ENCODE results near the gene FRMD4A. TPM values are rescaled to one million over a fixed set of nuclear protein-coding genes. Genes with fewer than 3 reads are reported as not detected.

Gene FRMD4A
- total and polyA plus RNA-seq, 2 of the 4 experiments (the other 2 are of a cell fraction), result 30.3 to 68.8 TPM

DNA sequence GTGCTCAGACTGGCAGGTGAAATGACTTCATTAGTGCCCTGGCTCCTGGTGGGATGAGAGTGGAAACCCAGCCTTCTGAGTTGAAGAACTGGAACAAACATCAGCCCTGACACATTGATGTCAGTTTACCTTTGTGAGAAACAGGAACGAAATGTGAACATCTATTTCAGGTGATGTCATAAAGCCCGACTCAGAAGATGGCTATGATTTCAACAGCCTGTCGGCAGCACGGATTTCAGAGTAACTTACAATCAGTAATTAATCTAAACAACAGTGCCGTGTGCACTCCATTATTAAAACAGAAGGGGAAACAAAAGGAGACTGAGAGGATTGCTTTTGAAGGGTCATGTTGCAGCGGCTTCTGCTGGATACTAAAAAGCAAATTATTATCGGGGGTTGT lies 243.2 kb downstream of the FRMD4A start:
- POLR2A ChIA-PET (ENCODE audit: unreplicated experiment), result no interaction called here
- H2BK5ac ChIP-seq (ENCODE audit: low read depth, low read length, poor library complexity, severe bottlenecking), result no peak overlapping the region
- BruUV-seq (replicated peaks), result no TSS peak
- H2BK15ac ChIP-seq (ENCODE audit: low read depth, low read length), result peak overlapping the region; percentile 3; the same call in 1 of the 3 replicates
- DNase-seq (peak; percentile 55), ATAC-seq (ENCODE audit: low read depth) (0 out of 2 replicates have a peak, but pooled peaks have one; percentile 18)
- peak overlapping the region; percentile 22; the same call in 1 of the 2 replicates for H3K23ac ChIP-seq (ENCODE audit: low read depth, low read length)
- H3K9me1 ChIP-seq (ENCODE audit: insufficient read depth, low read length), result peaks cover 14% of the 10 kb centered on the region
- no peak overlapping the region for H3K4me3 ChIP-seq (ENCODE audit: insufficient read depth, low read depth, low read length)
- no CpG with 5 or more reads among the region's 7 CpGs for WGBS, 2 experiments (ENCODE audit: extremely low coverage in 2 of 2, insufficient read length in 1 of 2)
- H4K20me1 ChIP-seq (ENCODE audit: insufficient read depth, low read length), result no peaks in the 10 kb centered on the region
- H2AK9ac ChIP-seq (replicated peaks; ENCODE audit: low read depth, low read length, poor library complexity), result no peak overlapping the region
- 0 out of 2 replicates have a peak overlapping the region, but pooled peaks have one; percentile 29 for H2AK5ac ChIP-seq (ENCODE audit: low read depth, low read length)
- H3K18ac ChIP-seq (ENCODE audit: low read depth, low read length), result no peak overlapping the region
- 0 out of 4 replicates have a peak, but pooled peaks cover 0 to 2% of the 10 kb centered on the region in 2 experiments for H3K79me1 ChIP-seq (ENCODE audit: low read depth in 1 of 2, low read length in 2 of 2)
- H3K4ac ChIP-seq (ENCODE audit: low read depth, low read length), result peak overlapping the region; percentile 38
- CTCF ChIA-PET, result no interaction called here
- peak overlapping the region; percentile 10; the same call in 1 of the 2 replicates for H2BK120ac ChIP-seq (ENCODE audit: low read depth, low read length)
- H2BK20ac ChIP-seq (ENCODE audit: low read depth, low read length), result peak overlapping the region; percentile 3
- no peak overlapping the region for H3K27ac ChIP-seq (ENCODE audit: insufficient read depth, low read length)
- H3K4me1 ChIP-seq (ENCODE audit: control insufficient read depth, insufficient read depth, low read length), result peaks cover 16% of the 10 kb centered on the region
- H2AFZ ChIP-seq (replicated peaks; ENCODE audit: low read length, poor library complexity), result no peak overlapping the region
- H3K4me2 ChIP-seq (ENCODE audit: low read depth, low read length), result peak overlapping the region; percentile 1; the same call in 1 of the 2 replicates
- H4K91ac ChIP-seq (ENCODE audit: insufficient read depth, low read depth, low read length), result no peak overlapping the region
- peak overlapping the region; percentile 53 for H3K14ac ChIP-seq (replicated peaks; ENCODE audit: low read depth, low read length)
- intact Hi-C loops (cut with micrococcal nuclease), result loop anchor here (5.0 kb wide), 1 partner anchor 285 kb away; no protein-coding TSS in a partner anchor
- no peak overlapping the region for H3K9ac ChIP-seq (ENCODE audit: low read depth, low read length)
- no peak for TF ChIP-seq RAD21 (IDR thresholded peaks at IDR 0.05; ENCODE audit: low read length)
- TF ChIP-seq BHLHE40 (IDR thresholded peaks at IDR 0.05; ENCODE audit: low read depth, low read length), result no peak
- H3K56ac ChIP-seq (ENCODE audit: extremely low read depth, insufficient read depth, low read length), result no peak overlapping the region
- in situ Hi-C loops (cut with MboI; ENCODE audit: low sequenced_read_pairs), result loop anchor here (25.0 kb wide), 1 partner anchor 425 kb away; no protein-coding TSS in a partner anchor
- peak overlapping the region in 1 of 2 experiments; percentile 17; a peak in 1 of 4 replicates for H4K8ac ChIP-seq (ENCODE audit: low read depth in 2 of 2, low read length in 2 of 2)
- H3K27me3 ChIP-seq (ENCODE audit: control insufficient read depth, insufficient read depth, low read length), result peaks cover 3% of the 10 kb centered on the region; the same call in 1 of the 2 replicates
- no peak overlapping the region for H4K5ac ChIP-seq (ENCODE audit: low read depth, low read length)
- dilution Hi-C loops (cut with HindIII; ENCODE audit: low sequenced_read_pairs, unreplicated experiment), result no loop called here
- no peaks in the 10 kb centered on the region for H3K9me3 ChIP-seq (ENCODE audit: control insufficient read depth, insufficient read depth, low read length)
- no peaks in the 10 kb centered on the region for H3K36me3 ChIP-seq (ENCODE audit: control insufficient read depth, insufficient read depth, low read length)

Data from IMR-90 (cell line).